HL-60 (cell line): ENCODE data around the gene TYMP.

ENCODE experiments used
- DNase-seq, 2 experiments: peaks; one replicate each; pipeline ENCODE4 v3.0.0-alpha.2; 2010 to 2020; ENCODE audit warnings: low read depth in 1 of 2, low spot score in 1 of 2
- H3K27ac ChIP-seq: fragments of 250-450 bp; sonication (Bioruptor Pico); replicated peaks from 2 replicates; pipeline ENCODE4 v1.5.1; 2020; ENCODE audit warnings: mild to moderate bottlenecking, moderate library complexity
- H3K27me3 ChIP-seq: fragments of 250-450 bp; sonication (Bioruptor Pico); 2 replicates; pipeline ENCODE4 v1.5.1; 2021; ENCODE audit warnings: mild to moderate bottlenecking, moderate library complexity; ENCODE audit not compliant: insufficient read depth, poor library complexity, severe bottlenecking
- H3K4me3 ChIP-seq: replicated peaks from 2 replicates; pipeline ENCODE4 v1.5.1; 2011; ENCODE audit warnings: mild to moderate bottlenecking, control low read depth, low read length; ENCODE audit not compliant: insufficient read depth
- GABPA ChIP-seq: IDR thresholded peaks from 2 replicates; pipeline ENCODE4 v1.6.1; 2012; ENCODE audit warnings: low read depth
- POLR2AphosphoS5 ChIP-seq: IDR thresholded peaks from 2 replicates; pipeline ENCODE4 v1.6.1; 2012; ENCODE audit warnings: low read depth
- SPI1 ChIP-seq: IDR thresholded peaks from 2 replicates; pipeline ENCODE4 v1.6.1; 2012; ENCODE audit warnings: low read depth, mild to moderate bottlenecking, borderline replicate concordance
- TF ChIP-seq, protein P1 (sequence below): IDR thresholded peaks from one replicate; pipeline ENCODE4 v1.5.1; 2011; ENCODE audit warnings: low read length, control low read depth, inconsistent platforms; ENCODE audit not compliant: insufficient read depth
- TF ChIP-seq, protein P2 (sequence below): IDR thresholded peaks from 2 replicates; pipeline ENCODE4 v1.6.1; 2012; ENCODE audit warnings: low read depth; ENCODE audit not compliant: insufficient replicate concordance

TYMP gene

DNA sequence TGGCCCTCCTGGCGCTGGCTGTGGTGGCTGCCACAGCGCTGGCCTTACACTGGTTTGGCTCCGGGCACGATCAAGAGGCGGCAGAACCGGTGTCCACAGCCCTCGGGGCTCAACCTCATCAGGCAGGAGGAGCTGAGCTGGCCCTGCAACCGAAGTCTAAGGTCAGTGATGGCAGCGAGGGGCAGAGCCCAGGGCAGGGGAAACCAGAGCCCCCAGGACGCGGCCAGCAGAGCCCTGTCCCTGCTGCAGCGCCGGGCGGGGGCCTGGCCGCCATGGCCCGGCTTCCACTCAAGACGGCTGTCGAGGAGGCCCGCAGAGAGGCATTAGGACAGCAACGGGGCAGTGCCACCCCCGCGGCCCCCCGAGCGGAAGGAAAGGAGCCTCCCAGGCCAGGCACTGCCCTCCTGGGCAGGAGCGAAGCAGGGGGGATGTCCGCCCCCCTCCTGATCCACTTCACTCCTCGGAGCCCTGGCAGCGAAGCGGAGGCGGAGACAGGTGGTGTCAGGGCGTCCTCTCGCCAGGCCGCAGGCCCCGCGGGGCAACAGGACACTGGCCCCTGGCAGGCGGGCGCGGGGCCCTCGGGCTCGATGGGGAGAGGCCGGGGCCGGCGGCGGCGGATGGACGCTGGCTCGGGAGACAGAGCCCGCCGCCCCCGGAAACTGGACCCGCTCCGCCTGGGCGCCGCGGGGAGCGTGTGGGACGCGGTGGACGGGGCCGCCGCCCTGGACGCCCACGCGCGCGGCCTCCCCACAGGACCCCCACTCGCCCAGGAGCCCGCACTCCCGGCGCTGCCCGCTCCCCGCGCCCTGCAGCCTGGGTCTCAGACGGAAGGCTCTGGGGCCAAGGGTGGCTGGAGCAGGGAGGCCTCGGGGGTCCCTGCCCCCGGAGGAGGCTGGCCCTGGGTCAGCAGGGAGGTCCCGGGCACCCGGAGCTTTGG, 16.8 kb upstream of the TYMP start:
- H3K27me3 ChIP-seq = no peaks in the 10 kb centered on the region
- no peak overlapping the region for H3K4me3 ChIP-seq
- H3K27ac ChIP-seq = no peak overlapping the region
- no peak for DNase-seq
- TF ChIP-seq SPI1 = no peak
- TF ChIP-seq POLR2AphosphoS5 = no peak
- TF ChIP-seq, protein P1, sequence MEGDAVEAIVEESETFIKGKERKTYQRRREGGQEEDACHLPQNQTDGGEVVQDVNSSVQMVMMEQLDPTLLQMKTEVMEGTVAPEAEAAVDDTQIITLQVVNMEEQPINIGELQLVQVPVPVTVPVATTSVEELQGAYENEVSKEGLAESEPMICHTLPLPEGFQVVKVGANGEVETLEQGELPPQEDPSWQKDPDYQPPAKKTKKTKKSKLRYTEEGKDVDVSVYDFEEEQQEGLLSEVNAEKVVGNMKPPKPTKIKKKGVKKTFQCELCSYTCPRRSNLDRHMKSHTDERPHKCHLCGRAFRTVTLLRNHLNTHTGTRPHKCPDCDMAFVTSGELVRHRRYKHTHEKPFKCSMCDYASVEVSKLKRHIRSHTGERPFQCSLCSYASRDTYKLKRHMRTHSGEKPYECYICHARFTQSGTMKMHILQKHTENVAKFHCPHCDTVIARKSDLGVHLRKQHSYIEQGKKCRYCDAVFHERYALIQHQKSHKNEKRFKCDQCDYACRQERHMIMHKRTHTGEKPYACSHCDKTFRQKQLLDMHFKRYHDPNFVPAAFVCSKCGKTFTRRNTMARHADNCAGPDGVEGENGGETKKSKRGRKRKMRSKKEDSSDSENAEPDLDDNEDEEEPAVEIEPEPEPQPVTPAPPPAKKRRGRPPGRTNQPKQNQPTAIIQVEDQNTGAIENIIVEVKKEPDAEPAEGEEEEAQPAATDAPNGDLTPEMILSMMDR = no peak
- no peak for TF ChIP-seq GABPA
- TF ChIP-seq, protein P2, sequence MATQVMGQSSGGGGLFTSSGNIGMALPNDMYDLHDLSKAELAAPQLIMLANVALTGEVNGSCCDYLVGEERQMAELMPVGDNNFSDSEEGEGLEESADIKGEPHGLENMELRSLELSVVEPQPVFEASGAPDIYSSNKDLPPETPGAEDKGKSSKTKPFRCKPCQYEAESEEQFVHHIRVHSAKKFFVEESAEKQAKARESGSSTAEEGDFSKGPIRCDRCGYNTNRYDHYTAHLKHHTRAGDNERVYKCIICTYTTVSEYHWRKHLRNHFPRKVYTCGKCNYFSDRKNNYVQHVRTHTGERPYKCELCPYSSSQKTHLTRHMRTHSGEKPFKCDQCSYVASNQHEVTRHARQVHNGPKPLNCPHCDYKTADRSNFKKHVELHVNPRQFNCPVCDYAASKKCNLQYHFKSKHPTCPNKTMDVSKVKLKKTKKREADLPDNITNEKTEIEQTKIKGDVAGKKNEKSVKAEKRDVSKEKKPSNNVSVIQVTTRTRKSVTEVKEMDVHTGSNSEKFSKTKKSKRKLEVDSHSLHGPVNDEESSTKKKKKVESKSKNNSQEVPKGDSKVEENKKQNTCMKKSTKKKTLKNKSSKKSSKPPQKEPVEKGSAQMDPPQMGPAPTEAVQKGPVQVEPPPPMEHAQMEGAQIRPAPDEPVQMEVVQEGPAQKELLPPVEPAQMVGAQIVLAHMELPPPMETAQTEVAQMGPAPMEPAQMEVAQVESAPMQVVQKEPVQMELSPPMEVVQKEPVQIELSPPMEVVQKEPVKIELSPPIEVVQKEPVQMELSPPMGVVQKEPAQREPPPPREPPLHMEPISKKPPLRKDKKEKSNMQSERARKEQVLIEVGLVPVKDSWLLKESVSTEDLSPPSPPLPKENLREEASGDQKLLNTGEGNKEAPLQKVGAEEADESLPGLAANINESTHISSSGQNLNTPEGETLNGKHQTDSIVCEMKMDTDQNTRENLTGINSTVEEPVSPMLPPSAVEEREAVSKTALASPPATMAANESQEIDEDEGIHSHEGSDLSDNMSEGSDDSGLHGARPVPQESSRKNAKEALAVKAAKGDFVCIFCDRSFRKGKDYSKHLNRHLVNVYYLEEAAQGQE = no peak

DNA sequence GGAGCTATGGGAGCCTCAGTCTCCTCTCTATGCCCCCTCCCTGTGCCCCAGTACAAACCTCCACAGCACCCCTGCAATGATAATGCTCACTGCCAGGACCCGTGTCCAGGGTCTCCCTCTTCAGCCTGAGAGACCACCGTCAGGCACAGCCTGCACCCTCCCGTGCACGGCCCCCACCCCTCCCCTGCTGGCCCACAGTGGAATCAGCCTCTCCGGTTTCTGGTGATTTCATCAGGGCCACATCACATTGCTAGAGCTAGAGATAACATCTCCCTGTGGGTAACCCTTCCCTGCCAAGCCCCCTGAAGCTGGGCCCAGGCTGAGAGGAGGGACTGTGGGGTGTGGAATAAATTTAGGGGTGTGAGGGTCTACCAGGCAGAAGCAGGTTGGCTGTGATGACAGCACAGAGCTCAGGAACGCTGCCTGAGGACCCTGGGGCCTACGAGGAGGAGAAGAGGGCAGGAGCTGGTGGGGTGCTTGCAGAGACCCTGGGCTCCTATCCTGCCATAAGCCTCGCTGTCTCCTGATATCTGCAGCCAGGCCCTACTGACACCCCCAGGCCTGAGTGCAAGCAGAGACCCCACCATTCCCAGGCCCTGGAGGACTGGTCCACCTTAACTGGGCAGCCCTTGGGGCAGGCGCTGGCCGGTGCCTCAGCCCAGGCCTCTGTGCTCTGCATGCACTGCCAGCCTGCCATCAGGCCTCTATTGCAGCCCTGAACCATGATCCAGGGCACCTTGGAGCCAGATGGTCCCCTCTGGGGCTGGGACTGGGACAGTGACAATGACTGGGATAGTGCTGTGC, 15.9 kb upstream of the TYMP start, which contains the start of gene KLHDC7B:
TSS of gene KLHDC7B (plus strand) at position 378 of the 804 bp plus-strand sequence. CDS start at position 723, 345 bp downstream.
- TF ChIP-seq, protein P1 = peak; percentile 10
- TF ChIP-seq GABPA = no peak
- H3K4me3 ChIP-seq = no peak within 1 kb of the TSS
- H3K27ac ChIP-seq = no peak within 1 kb of the TSS
- DNase-seq = peak in 1 of 2 experiments; percentile 44
- H3K27me3 ChIP-seq = no peaks in the 10 kb centered on the region

DNA sequence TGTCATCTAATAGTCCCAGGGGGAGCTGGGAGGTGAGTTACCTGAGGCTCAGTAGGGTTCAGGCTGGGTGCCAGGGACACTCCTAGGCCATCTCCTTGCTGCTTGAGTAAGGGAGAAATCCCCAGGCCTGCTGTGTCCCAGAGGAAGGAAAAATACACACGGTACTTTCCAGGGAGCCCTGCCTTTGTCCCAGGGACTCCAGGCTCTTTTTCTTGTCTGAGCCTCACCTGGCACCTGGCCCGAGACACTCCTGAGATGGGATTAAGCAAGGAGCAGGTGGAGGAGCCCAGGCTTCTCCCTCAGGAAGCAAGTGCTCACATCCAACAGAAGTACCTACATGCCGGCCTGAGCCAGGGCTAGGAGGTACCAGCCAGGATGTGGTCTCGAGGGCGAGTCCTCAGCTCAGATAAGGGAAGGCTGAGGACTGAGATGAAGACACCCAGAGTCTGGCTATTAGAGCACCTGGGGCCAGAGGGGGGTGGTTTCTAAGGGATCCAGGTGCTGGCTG, 15.0 kb upstream of the TYMP start:
- Histone ChIP-seq H3K4me3 (no peak overlapping the region), H3K27me3 (no peaks in the 10 kb centered on the region), H3K27ac (no peak overlapping the region; the same call in 1 of the 2 replicates)
- DNase-seq = no peak
- TF ChIP-seq GABPA (no peak), SPI1 (no peak), POLR2AphosphoS5 (no peak)
- TF ChIP-seq, protein P2 = no peak
- TF ChIP-seq, protein P1 = no peak
